WTC11 (cell line): ENCODE data around the gene DRG2.

Source experiments
- CREM ChIP-seq: sonication (generic); formaldehyde crosslinking; IDR thresholded peaks from 2 replicates; pipeline ENCODE4 v1.8.1; 2022; ENCODE audit warnings: mild to moderate bottlenecking, missing genetic modification reagents, moderate library complexity
- NFYB ChIP-seq: sonication (generic); formaldehyde crosslinking; conservative IDR thresholded peaks from 2 replicates; pipeline ENCODE4 v1.8.0; 2022; ENCODE audit warnings: low read depth, missing genetic modification reagents
- SP1 ChIP-seq: sonication (generic); formaldehyde crosslinking; conservative IDR thresholded peaks from 2 replicates; pipeline ENCODE4 v1.8.1; 2022; ENCODE audit warnings: missing genetic modification reagents
- TP53 ChIP-seq: sonication (generic); formaldehyde crosslinking; IDR thresholded peaks from 2 replicates; pipeline ENCODE4 v1.8.1; 2023; ENCODE audit warnings: mild to moderate bottlenecking, missing genetic modification reagents
- ZNF138 ChIP-seq: sonication (generic); formaldehyde crosslinking; conservative IDR thresholded peaks from 2 replicates; pipeline ENCODE4 v1.8.1; 2022; ENCODE audit warnings: mild to moderate bottlenecking, moderate library complexity, missing genetic modification reagents
- TF ChIP-seq, protein P1 (sequence below): fragments of 200-600 bp; IDR thresholded peaks from 2 replicates; pipeline ENCODE4 v1.8.0; 2022; ENCODE audit warnings: antibody characterized with exemption
- TF ChIP-seq, protein P2 (sequence below): sonication (generic); formaldehyde crosslinking; IDR thresholded peaks from 2 replicates; pipeline ENCODE4 v1.8.0; 2022; ENCODE audit warnings: mild to moderate bottlenecking, missing genetic modification reagents
- TF ChIP-seq, protein P3 (sequence below): fragments of 250-450 bp; sonication (Bioruptor Pico); IDR thresholded peaks from 2 replicates; pipeline ENCODE4 v2.1.2; 2022; ENCODE audit warnings: mild to moderate bottlenecking, moderate library complexity
- TF ChIP-seq, protein P4 (sequence below): sonication (generic); formaldehyde crosslinking; IDR thresholded peaks from 2 replicates; pipeline ENCODE4 v1.8.1; 2023; ENCODE audit warnings: mild to moderate bottlenecking, missing genetic modification reagents, moderate library complexity

DNA sequence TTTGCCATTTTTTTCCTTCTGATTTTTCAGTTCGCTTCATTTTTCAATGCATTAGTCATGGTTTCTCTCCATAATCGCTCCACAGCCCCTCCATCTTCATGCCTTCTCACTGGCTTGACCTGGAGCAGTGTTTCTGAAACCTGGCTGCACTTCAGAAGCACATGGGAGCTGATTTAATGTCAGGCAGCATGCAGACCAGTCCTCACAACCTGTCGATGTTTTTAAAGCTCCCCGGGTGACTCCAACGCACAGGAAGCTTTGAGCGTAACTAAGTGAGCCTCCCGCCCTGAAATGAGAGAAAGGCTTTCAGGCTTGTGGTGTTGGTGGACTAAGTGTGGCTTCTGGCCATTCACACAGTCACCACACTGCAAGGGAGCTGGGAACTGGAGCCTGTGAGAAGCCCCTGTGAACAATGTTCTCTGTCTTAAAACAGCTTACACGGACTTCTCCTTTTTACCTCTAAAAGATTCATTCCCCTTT is 16.8 kb upstream of the DRG2 start:
- TF ChIP-seq SP1 (CRISPR knock-in tag) (no peak), ZNF138 (CRISPR knock-in tag) (no peak), CREM (CRISPR knock-in tag) (no peak), TP53 (no peak), NFYB (no peak)
- TF ChIP-seq, protein P1, sequence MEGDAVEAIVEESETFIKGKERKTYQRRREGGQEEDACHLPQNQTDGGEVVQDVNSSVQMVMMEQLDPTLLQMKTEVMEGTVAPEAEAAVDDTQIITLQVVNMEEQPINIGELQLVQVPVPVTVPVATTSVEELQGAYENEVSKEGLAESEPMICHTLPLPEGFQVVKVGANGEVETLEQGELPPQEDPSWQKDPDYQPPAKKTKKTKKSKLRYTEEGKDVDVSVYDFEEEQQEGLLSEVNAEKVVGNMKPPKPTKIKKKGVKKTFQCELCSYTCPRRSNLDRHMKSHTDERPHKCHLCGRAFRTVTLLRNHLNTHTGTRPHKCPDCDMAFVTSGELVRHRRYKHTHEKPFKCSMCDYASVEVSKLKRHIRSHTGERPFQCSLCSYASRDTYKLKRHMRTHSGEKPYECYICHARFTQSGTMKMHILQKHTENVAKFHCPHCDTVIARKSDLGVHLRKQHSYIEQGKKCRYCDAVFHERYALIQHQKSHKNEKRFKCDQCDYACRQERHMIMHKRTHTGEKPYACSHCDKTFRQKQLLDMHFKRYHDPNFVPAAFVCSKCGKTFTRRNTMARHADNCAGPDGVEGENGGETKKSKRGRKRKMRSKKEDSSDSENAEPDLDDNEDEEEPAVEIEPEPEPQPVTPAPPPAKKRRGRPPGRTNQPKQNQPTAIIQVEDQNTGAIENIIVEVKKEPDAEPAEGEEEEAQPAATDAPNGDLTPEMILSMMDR = no peak
- TF ChIP-seq, protein P2, sequence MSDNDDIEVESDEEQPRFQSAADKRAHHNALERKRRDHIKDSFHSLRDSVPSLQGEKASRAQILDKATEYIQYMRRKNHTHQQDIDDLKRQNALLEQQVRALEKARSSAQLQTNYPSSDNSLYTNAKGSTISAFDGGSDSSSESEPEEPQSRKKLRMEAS = no peak
- TF ChIP-seq, protein P3, sequence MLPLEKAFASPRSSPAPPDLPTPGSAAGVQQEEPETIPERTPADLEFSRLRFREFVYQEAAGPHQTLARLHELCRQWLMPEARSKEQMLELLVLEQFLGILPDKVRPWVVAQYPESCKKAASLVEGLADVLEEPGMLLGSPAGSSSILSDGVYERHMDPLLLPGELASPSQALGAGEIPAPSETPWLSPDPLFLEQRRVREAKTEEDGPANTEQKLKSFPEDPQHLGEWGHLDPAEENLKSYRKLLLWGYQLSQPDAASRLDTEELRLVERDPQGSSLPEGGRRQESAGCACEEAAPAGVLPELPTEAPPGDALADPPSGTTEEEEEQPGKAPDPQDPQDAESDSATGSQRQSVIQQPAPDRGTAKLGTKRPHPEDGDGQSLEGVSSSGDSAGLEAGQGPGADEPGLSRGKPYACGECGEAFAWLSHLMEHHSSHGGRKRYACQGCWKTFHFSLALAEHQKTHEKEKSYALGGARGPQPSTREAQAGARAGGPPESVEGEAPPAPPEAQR (CRISPR knock-in tag) = no peak
- TF ChIP-seq, protein P4, sequence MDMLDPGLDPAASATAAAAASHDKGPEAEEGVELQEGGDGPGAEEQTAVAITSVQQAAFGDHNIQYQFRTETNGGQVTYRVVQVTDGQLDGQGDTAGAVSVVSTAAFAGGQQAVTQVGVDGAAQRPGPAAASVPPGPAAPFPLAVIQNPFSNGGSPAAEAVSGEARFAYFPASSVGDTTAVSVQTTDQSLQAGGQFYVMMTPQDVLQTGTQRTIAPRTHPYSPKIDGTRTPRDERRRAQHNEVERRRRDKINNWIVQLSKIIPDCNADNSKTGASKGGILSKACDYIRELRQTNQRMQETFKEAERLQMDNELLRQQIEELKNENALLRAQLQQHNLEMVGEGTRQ = no peak
